ENCODE data around the gene CACNA1D. TPM values are rescaled to one million over a fixed set of nuclear protein-coding genes. Genes with fewer than 3 reads are reported as not detected.
A peak's percentile ranks its signal among the peaks of the same experiment; 100 is the strongest.

CACNA1D gene
- total and polyA plus RNA-seq, 2 experiments from 2014 or later, result 5.2 to 27.8 TPM

DNA sequence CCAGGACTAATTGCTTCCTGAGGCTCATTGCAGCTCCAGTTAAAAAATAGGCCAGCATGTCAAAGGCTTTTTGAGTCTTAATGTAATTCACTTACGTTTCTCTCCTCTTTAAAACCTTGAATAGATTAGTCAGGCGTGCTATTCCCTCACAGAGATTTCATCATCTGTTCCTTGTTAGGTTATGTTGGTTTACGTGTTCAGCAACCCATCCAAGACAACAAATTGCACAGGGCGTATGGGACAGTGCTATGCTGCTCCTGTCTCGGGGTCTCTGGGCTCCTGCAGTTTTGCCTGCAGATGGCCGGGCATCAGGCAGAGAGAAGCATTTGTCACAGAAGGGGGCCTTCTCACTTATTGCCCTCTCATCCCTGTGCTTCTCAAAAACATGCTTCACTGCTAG is 234.7 kb downstream of the CACNA1D start:
- Histone ChIP-seq H3K27ac (peak overlapping the region; percentile 17), H3K9me2 (replicated peaks; ENCODE audit: insufficient read depth) (no peaks in the 10 kb centered on the region), H3K4me1 (ENCODE audit: insufficient read depth) (peaks cover 6% of the 10 kb centered on the region), H2AFZ (no peak overlapping the region), H3K4me3 (no peak overlapping the region), H3K4me2 (no peak overlapping the region), H3K79me2 (no peaks in the 10 kb centered on the region), H4K20me1 (ENCODE audit: insufficient read depth, poor library complexity, severe bottlenecking) (no peaks in the 10 kb centered on the region), H3K9me3 (ENCODE audit: low read depth) (no peaks in the 10 kb centered on the region), H3K27me3 (peaks cover 6% of the 10 kb centered on the region), H3K36me3 (replicated peaks; ENCODE audit: insufficient read depth, low read depth) (no peaks in the 10 kb centered on the region)
- WGBS (ENCODE audit: low lambda C conversion rate, missing lambda C conversion rate), result 65% methylated on average over 6 of the region's 6 CpGs
- TF ChIP-seq EZH2 (IDR thresholded peaks at IDR 0.05; ENCODE audit: borderline replicate concordance), result no peak
- TF ChIP-seq, protein P1, sequence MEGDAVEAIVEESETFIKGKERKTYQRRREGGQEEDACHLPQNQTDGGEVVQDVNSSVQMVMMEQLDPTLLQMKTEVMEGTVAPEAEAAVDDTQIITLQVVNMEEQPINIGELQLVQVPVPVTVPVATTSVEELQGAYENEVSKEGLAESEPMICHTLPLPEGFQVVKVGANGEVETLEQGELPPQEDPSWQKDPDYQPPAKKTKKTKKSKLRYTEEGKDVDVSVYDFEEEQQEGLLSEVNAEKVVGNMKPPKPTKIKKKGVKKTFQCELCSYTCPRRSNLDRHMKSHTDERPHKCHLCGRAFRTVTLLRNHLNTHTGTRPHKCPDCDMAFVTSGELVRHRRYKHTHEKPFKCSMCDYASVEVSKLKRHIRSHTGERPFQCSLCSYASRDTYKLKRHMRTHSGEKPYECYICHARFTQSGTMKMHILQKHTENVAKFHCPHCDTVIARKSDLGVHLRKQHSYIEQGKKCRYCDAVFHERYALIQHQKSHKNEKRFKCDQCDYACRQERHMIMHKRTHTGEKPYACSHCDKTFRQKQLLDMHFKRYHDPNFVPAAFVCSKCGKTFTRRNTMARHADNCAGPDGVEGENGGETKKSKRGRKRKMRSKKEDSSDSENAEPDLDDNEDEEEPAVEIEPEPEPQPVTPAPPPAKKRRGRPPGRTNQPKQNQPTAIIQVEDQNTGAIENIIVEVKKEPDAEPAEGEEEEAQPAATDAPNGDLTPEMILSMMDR (IDR thresholded peaks at IDR 0.05; ENCODE audit: poor library complexity), result no peak
- TF ChIP-seq EZH2phosphoT487 (IDR thresholded peaks at IDR 0.05; ENCODE audit: low read depth, severe bottlenecking, unreplicated experiment), result no peak
- DNase-seq (ENCODE audit: low spot score), result no peak

DNA sequence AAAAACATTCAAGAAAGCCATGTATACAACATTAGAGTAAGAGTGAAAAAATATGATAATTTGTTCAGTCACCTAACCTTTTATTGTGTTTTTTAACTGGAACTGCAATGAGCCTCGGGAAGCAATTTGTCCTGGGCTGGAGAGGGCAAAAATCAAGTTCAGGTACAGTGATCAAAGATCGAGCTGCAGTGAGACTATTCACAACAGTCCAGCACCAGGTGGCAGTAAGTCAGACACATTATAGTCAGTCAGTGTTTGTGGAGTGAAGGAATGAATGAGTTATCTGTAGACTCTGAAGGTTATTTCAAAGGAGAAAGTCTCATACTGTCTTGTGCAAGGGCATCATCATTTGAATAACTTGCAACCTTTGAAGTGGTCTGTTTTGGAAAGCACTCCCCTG is 235.2 kb downstream of the CACNA1D start:
- H3K4me1 ChIP-seq (ENCODE audit: insufficient read depth), result peaks cover 6% of the 10 kb centered on the region
- no peak overlapping the region for H3K27ac ChIP-seq
- H3K9me3 ChIP-seq (ENCODE audit: low read depth), result no peaks in the 10 kb centered on the region
- no peaks in the 10 kb centered on the region for H3K9me2 ChIP-seq (replicated peaks; ENCODE audit: insufficient read depth)
- no peak overlapping the region for H2AFZ ChIP-seq
- TF ChIP-seq EZH2phosphoT487 (IDR thresholded peaks at IDR 0.05; ENCODE audit: low read depth, severe bottlenecking, unreplicated experiment) (no peak), EZH2 (IDR thresholded peaks at IDR 0.05; ENCODE audit: borderline replicate concordance) (no peak)
- TF ChIP-seq, protein P1 (IDR thresholded peaks at IDR 0.05; ENCODE audit: poor library complexity), result peak; percentile 36
- H3K79me2 ChIP-seq, result no peaks in the 10 kb centered on the region
- H3K4me2 ChIP-seq, result no peak overlapping the region
- peaks cover 6% of the 10 kb centered on the region for H3K27me3 ChIP-seq
- H4K20me1 ChIP-seq (ENCODE audit: insufficient read depth, poor library complexity, severe bottlenecking), result no peaks in the 10 kb centered on the region
- H3K4me3 ChIP-seq, result no peak overlapping the region
- 41% methylated on average over 2 of the region's 2 CpGs for WGBS (ENCODE audit: low lambda C conversion rate, missing lambda C conversion rate)
- DNase-seq (ENCODE audit: low spot score), result peak; percentile 39
- H3K36me3 ChIP-seq (replicated peaks; ENCODE audit: insufficient read depth, low read depth), result no peaks in the 10 kb centered on the region

DNA sequence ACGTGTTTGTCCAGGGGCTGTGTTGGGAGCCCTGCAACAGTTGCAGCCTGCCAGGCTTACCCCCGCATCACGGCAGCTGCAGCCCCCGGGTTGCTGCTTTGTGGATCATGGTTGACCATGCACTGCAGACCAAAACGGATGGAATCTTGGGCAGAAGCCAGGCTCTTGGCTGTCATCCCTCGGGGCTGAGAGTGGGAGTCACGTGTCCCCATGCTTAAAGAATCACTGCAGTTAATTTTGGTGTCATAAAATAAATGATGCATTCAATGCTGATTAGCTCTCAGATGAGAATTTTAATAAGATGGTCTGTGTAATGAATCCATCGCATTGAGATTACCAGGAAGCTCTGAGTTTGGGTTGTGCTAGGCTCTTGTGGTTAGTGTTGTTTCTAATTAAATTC is 236.2 kb downstream of the CACNA1D start:
- Histone ChIP-seq H2AFZ (no peak overlapping the region), H4K20me1 (ENCODE audit: insufficient read depth, poor library complexity, severe bottlenecking) (no peaks in the 10 kb centered on the region), H3K4me1 (ENCODE audit: insufficient read depth) (peaks cover 6% of the 10 kb centered on the region), H3K4me2 (no peak overlapping the region), H3K79me2 (no peaks in the 10 kb centered on the region), H3K9me3 (ENCODE audit: low read depth) (no peaks in the 10 kb centered on the region), H3K4me3 (no peak overlapping the region), H3K27ac (no peak overlapping the region), H3K36me3 (replicated peaks; ENCODE audit: insufficient read depth, low read depth) (no peaks in the 10 kb centered on the region), H3K9me2 (replicated peaks; ENCODE audit: insufficient read depth) (no peaks in the 10 kb centered on the region), H3K27me3 (peaks cover 4% of the 10 kb centered on the region)
- DNase-seq (ENCODE audit: low spot score), result no peak
- 82% methylated on average over 8 of the region's 8 CpGs for WGBS (ENCODE audit: low lambda C conversion rate, missing lambda C conversion rate)
- TF ChIP-seq, protein P1 (IDR thresholded peaks at IDR 0.05; ENCODE audit: poor library complexity), result no peak
